Suppressor macrophage treated with lipopolysaccharide for 4 hours (primary cell): ENCODE results near the gene BRF1.
A peak's percentile ranks its signal among the peaks of the same experiment; 100 is the strongest.
"Not testable (repeated sequence)": the region's sequence is repeated elsewhere in the genome, so short reads cannot be mapped to it uniquely, and the experiment has no call there.

Experiments
- DNase-seq: peaks from one replicate; pipeline ENCODE4 v3.0.0-alpha.2; 2020

The BRF1 gene

GRCh38 chr14:105287249-105288102 lies 13.3 kb downstream of the BRF1 start:
- DNase-seq, result no peak

GRCh38 chr14:105286759-105287144 lies 14.0 kb downstream of the BRF1 start:
- no peak for DNase-seq

GRCh38 chr14:105285174-105285573 lies 15.6 kb downstream of the BRF1 start:
- DNase-seq, result no peak

- no peak for DNase-seq
Measured at GRCh38 chr14:105283899-105284298, 16.9 kb downstream of the BRF1 start.

GRCh38 chr14:105283028-105283427 lies 17.8 kb downstream of the BRF1 start:
- DNase-seq, result no peak

- DNase-seq, result no peak
Measured at GRCh38 chr14:105282098-105282725, 18.6 kb downstream of the BRF1 start.

- peak; percentile 39 for DNase-seq
Measured at GRCh38 chr14:105281371-105282097, 19.3 kb downstream of the BRF1 start.

- DNase-seq, result no peak
Measured at GRCh38 chr14:105280525-105280924, 20.3 kb downstream of the BRF1 start.

GRCh38 chr14:105279642-105280361 lies 21.0 kb downstream of the BRF1 start:
- DNase-seq, result no peak

GRCh38 chr14:105277448-105277847 lies 23.4 kb downstream of the BRF1 start:
- DNase-seq, result not testable (repeated sequence)

- DNase-seq, result no peak
Measured at GRCh38 chr14:105275267-105275946, 25.4 kb downstream of the BRF1 start.

- DNase-seq, result no peak
Measured at GRCh38 chr14:105274637-105275036, 26.2 kb downstream of the BRF1 start.

GRCh38 chr14:105273062-105273461 lies 27.7 kb downstream of the BRF1 start:
- DNase-seq, result no peak

- DNase-seq, result no peak
Measured at GRCh38 chr14:105272623-105273022, 28.2 kb downstream of the BRF1 start.

- DNase-seq, result no peak
Measured at GRCh38 chr14:105271224-105271890, 29.4 kb downstream of the BRF1 start.

- no peak for DNase-seq
Measured at GRCh38 chr14:105269405-105269804, 31.4 kb downstream of the BRF1 start.

GRCh38 chr14:105268736-105269354 lies 32.0 kb downstream of the BRF1 start:
- no peak for DNase-seq

- DNase-seq, result no peak
Measured at GRCh38 chr14:105267820-105268548, 32.8 kb downstream of the BRF1 start.

- no peak for DNase-seq
Measured at GRCh38 chr14:105261781-105262180, 39.0 kb downstream of the BRF1 start.

GRCh38 chr14:105260959-105261358 lies 39.8 kb downstream of the BRF1 start:
- no peak for DNase-seq

GRCh38 chr14:105258846-105259245 lies 42.0 kb downstream of the BRF1 start:
- DNase-seq, result no peak
